ENCODE data around the gene DIPK1C.

Gene DIPK1C

DNA sequence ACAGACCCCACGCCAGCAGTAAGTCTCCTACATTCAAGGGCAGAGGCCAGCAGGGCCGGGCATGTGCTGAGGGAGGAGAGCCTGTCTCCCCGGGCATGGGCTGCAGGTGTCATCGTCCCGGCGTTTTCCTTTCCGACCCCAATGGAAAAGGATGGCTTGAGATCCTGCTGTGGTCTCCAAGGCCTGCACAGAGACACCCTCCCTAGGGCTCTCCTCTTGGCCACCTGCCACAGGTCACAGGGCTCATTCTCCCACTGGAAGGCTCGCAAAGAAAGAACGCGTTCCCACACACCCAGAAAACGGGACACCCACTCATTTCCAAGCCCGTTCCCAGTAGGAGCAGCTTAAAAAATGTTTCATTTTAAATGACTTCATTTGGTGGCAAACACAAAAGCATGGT is 41.0 kb downstream of the DIPK1C start:
- DNase-seq = no peak

- DNase-seq = no peak
Measured at GRCh38 chr18:74414953-74415515, 42.1 kb downstream of the DIPK1C start.

- no peak for DNase-seq
Measured at GRCh38 chr18:74413836-74414235, 43.3 kb downstream of the DIPK1C start.

DNA sequence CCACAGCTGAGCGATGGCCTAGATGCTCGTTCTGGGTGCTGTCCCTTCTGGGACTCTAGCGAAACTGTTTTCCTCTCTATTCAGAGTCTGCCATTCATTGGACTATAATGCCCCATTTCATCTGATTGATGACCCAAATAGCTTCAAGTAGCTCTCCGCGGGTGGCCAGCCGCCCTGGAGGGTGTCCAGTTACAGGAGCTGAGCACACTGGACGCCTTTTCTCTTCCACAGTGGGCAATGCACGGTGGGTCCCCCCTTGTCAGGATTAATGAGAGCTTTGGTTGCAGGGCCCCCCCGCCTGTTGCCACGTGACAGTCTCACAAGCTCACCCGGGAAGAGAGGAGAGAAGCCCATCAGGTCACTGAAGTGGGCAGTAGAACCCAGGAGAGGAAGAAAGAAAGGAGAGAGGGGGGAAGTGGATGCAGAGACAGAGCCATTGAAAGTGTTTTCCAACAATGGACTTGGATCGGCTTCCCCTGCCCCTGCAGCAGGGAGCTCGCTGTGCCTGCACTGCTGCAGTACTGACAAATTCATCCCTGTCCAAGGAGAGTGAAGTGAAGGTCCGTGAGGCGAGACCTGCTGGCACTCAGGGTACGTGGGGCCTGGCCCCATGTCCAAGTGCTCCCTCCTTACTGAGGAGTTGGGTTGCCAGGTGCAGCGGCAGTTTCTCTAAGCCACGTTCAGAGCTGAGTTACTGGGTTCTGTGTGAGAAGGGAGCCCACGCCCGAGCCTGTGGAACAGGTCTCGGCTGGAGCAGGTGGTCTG is 44.8 kb downstream of the DIPK1C start:
- DNase-seq = no peak

- no peak for DNase-seq
Measured at GRCh38 chr18:74411475-74411874, 45.6 kb downstream of the DIPK1C start.

- no peak for DNase-seq
Measured at GRCh38 chr18:74410441-74410992, 46.6 kb downstream of the DIPK1C start.

DNA sequence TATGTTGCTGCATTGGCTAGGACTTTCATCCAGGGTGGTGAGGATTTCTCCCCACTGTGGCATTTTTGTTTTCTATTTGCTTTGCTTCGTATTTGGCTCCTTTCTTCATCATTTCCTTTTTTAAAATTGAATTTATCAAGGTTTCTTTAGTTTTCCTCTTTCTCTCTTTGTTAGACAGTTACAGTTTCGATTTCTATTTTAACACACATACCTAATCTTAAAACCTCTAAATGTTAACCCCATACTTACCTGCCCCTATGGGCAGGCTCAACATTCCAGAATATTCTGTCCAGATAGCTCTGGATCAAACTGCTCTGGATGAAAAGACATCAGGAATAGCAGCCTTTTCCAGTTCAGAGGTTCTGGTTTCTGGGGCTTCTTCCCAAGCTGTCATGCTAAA is 49.2 kb downstream of the DIPK1C start:
- no peak for DNase-seq

GRCh38 chr18:74402806-74403433 is 54.2 kb downstream of the DIPK1C start:
- DNase-seq = no peak

GRCh38 chr18:74400813-74401212 is 56.3 kb downstream of the DIPK1C start:
- no peak for DNase-seq

- no peak for DNase-seq
Measured at GRCh38 chr18:74399091-74399887, 57.8 kb downstream of the DIPK1C start.

DNA sequence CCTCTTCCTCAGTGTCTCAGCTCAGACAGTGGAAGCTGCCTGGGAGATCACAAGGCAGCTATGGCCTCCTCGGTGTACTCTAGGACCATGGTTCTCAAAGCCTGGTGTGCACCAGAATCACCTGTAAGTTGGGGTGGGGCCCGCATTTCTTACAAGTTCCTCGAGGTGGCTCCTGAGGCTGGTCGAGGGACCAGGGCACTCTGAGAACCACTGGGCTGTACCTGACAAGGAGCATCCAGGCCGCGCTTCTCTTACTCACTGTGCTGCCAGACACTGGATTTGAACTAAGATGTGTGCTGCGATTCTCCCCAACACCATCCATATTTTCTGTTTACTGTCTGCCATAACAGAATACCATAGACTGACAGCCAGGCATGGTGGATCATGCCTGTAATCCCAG is 59.5 kb downstream of the DIPK1C start:
- DNase-seq = no peak

DNA sequence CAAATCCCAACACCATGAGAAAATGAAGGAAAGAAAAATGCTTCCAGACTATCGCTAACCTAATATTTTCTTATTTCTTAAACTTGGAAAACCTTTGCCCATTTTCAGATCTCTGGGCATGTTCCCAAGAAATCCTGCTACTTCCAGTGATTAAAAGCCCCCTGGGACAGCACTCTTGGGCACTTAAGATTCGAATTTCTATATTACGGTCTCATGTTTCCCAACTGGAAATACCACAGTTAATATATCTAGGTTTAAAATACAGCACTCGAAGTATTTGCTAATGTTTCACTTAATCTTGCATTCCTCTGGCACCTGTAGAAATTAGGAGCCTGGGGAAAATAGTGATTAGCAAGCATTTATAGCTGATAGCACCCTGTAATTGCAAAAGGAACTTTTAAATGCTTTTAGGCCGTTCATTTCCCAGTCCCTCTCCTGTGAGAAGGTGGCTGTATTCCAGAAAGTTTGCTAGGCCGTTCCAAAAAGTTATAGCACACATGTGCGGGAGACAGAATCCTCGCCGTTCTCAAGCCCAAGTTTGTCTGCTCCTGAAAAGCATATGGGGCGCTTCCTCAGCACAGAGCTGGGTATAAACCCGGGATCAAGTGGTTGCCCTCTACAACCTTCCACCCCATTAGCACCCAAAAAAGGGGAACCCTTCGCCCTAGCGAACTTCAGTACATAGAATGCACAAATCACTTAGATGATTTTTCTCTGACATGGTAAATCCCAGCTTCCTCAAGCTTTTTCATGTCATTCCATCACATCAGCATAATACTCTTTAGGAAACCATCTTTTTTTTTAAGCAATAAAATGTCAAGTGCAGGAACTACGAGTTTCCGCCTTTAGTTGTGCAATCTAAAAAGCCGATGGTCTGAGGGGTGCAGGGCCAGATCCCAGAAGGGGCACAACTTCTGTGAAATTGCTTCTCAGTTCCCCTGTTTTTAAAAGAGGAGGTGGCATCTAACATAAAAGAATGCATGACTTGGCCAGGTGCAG is 60.6 kb downstream of the DIPK1C start:
- no peak for DNase-seq

GRCh38 chr18:74395648-74396154 is 61.4 kb downstream of the DIPK1C start:
- no peak for DNase-seq

- no peak for DNase-seq
Measured at GRCh38 chr18:74395006-74395405, 62.1 kb downstream of the DIPK1C start.

DNA sequence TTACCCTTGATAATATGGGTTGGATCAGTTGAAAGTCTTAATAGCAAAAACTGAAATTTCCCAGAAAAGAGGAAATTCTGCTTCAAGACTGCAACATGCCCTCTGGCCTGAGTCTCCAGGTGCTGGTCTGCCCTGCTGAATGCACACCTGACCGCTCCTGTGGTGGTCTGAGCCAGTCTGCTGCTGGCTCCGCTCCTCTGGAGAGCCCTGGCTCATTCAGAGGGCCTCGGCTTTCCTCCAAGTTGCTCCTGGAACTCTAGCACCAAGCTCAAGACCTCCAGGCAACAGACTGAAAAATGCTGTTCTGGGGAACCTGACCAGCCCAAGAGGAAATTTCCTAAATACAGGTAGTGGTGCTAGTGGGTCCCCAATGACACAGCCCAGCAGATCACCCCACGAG is 64.8 kb downstream of the DIPK1C start:
- no peak for DNase-seq

- no peak for DNase-seq
Measured at GRCh38 chr18:74390900-74391299, 66.2 kb downstream of the DIPK1C start.

- no peak for DNase-seq
Measured at GRCh38 chr18:74389991-74390390, 67.1 kb downstream of the DIPK1C start.

DNA sequence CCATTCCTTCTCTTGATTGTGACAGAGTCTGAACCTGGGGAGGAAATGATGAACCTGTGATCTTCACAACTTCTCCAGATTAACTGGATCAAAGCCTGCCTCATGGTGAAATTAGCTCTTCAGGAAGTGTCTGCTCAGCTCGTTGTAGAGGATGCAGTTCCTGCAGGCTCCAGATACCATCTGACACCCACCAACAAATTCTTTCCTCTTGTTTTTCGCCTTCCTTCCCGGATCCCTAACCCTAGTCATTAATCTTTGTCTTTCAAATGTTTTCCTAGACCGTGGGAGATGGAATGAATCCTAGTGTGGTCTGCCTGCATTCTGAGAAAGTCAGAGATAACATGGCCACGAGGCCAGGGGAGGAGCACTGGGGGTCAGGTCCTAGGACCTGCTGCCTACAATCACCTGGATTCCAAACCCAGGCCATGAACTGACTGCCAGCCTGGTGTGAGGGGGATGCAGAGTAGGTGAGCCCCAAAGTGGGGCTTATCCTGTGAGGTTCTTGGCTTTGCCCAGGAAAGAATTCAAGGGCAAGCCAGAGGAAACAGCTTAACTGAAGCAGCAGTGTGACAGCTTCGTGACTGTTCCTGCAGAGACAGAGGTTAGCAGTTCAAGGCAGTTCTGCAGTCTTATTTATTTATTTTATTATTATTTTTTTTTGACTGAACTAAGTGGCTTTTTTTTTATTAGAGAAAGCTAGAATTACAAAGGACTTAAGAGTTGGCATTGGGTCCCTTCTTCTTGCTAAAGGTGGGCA is 67.8 kb downstream of the DIPK1C start:
- DNase-seq = no peak

DNA sequence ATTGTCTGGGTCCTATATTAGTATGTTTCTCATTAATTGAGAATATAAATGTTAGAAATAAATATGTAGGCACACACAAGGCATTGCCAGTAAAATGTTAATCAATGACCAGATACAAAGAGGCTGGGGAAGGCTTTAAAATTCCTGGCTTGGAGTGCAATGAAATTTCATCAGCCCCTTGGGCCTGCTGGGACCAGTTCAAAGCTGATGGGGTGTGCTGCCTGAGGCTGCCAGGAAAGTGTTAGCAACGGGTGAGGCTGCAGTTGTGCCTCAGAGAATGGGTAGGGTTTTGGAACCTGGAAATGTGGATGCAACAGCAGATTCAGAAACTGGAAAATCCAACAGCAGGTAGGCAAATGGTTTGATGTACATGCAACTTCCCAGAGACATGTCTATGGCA is 68.9 kb downstream of the DIPK1C start:
- no peak for DNase-seq

DNA sequence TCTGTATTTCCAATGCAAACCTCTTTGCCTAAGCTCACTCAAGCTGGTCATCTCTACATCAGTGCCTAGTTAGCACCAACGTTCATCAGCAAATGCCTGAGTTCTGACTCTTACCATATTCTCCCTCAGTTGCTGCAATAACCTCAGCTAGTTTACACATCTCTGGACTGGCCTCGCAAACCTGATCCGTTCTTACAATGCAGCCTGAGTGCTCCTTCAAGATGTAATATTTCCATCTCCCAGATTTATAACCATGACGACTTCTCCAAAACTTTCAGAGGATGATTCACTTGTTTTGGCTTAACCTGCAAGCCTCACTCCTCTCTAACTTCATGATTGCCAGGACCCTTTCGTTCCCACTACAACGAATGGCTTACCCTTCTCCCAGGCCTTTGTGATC is 69.7 kb downstream of the DIPK1C start:
- no peak for DNase-seq
